Measurements from ENCODE around the gene SLC6A3. TPM values are rescaled to one million over a fixed set of nuclear protein-coding genes. Genes with fewer than 3 reads are reported as not detected.
"Not testable (repeated sequence)": the region's sequence is repeated elsewhere in the genome, so short reads cannot be mapped to it uniquely, and the experiment has no call there.

Gene SLC6A3
- total RNA-seq, 1 donor from 2014 or later: not detected

- intact Hi-C loops (cut with micrococcal nuclease): no loop called here
Observed at GRCh38 chr5:1375871-1376810, 69.1 kb downstream of the SLC6A3 start.

GRCh38 chr5:1374679-1375055 lies 70.6 kb downstream of the SLC6A3 start:
- intact Hi-C loops (cut with micrococcal nuclease): no loop called here

GRCh38 chr5:1374030-1374678 lies 71.1 kb downstream of the SLC6A3 start:
- intact Hi-C loops (cut with micrococcal nuclease): no loop called here

GRCh38 chr5:1371972-1372342 lies 73.3 kb downstream of the SLC6A3 start:
- intact Hi-C loops (cut with micrococcal nuclease): not testable (repeated sequence)

- intact Hi-C loops (cut with micrococcal nuclease): no loop called here
Observed at GRCh38 chr5:1371218-1371971, 73.8 kb downstream of the SLC6A3 start.

- intact Hi-C loops (cut with micrococcal nuclease): no loop called here
Observed at GRCh38 chr5:1370006-1370405, 75.2 kb downstream of the SLC6A3 start.

- intact Hi-C loops (cut with micrococcal nuclease): no loop called here
Observed at GRCh38 chr5:1368756-1369155, 76.5 kb downstream of the SLC6A3 start.

- intact Hi-C loops (cut with micrococcal nuclease): no loop called here
Observed at GRCh38 chr5:1368236-1368635, 77.0 kb downstream of the SLC6A3 start.

- intact Hi-C loops (cut with micrococcal nuclease): no loop called here
Observed at GRCh38 chr5:1367149-1367548, 78.1 kb downstream of the SLC6A3 start.

- intact Hi-C loops (cut with micrococcal nuclease): no loop called here
Observed at GRCh38 chr5:1366514-1366913, 78.7 kb downstream of the SLC6A3 start.

- intact Hi-C loops (cut with micrococcal nuclease): no loop called here
Observed at GRCh38 chr5:1364211-1364610, 81.0 kb downstream of the SLC6A3 start.

- intact Hi-C loops (cut with micrococcal nuclease): no loop called here
Observed at GRCh38 chr5:1363581-1363980, 81.7 kb downstream of the SLC6A3 start.

GRCh38 chr5:1363160-1363559 lies 82.1 kb downstream of the SLC6A3 start:
- intact Hi-C loops (cut with micrococcal nuclease): no loop called here

- intact Hi-C loops (cut with micrococcal nuclease): no loop called here
Observed at GRCh38 chr5:1362242-1363015, 82.8 kb downstream of the SLC6A3 start.

- intact Hi-C loops (cut with micrococcal nuclease): no loop called here
Observed at GRCh38 chr5:1360861-1361260, 84.4 kb downstream of the SLC6A3 start.

GRCh38 chr5:1360367-1360766 lies 84.9 kb downstream of the SLC6A3 start:
- intact Hi-C loops (cut with micrococcal nuclease): not testable (repeated sequence)

- intact Hi-C loops (cut with micrococcal nuclease): no loop called here
Observed at GRCh38 chr5:1359713-1360112, 85.5 kb downstream of the SLC6A3 start.

GRCh38 chr5:1359031-1359645 lies 86.1 kb downstream of the SLC6A3 start:
- intact Hi-C loops (cut with micrococcal nuclease): no loop called here

- intact Hi-C loops (cut with micrococcal nuclease): no loop called here
Observed at GRCh38 chr5:1358726-1359025, 86.6 kb downstream of the SLC6A3 start.

- intact Hi-C loops (cut with micrococcal nuclease): no loop called here
Observed at GRCh38 chr5:1357946-1358725, 87.1 kb downstream of the SLC6A3 start.

Measured in T-helper 1 cell treated with Interleukin-12 subunit alpha and Interleukin-12 subunit beta and Interleukin-4 antibody, amounts not matched to agents 30 ng/mL and 1 ng/mL, for 36 hours (primary cell).